Stimulated activated CD8-positive, alpha-beta memory T cell treated with anti-CD3 and anti-CD28 coated beads, Interleukin-12 subunit alpha, Interleukin-12 subunit beta, amount 100 ng/mL, for 1 hour (primary cell): Measurements from ENCODE around the gene DOK5.
A peak's percentile ranks its signal among the peaks of the same experiment; 100 is the strongest.

Experiments used
- DNase-seq: peaks from one replicate; pipeline ENCODE4 v3.0.0-alpha.2; 2020; ENCODE audit warnings: low read depth

Gene DOK5

DNA sequence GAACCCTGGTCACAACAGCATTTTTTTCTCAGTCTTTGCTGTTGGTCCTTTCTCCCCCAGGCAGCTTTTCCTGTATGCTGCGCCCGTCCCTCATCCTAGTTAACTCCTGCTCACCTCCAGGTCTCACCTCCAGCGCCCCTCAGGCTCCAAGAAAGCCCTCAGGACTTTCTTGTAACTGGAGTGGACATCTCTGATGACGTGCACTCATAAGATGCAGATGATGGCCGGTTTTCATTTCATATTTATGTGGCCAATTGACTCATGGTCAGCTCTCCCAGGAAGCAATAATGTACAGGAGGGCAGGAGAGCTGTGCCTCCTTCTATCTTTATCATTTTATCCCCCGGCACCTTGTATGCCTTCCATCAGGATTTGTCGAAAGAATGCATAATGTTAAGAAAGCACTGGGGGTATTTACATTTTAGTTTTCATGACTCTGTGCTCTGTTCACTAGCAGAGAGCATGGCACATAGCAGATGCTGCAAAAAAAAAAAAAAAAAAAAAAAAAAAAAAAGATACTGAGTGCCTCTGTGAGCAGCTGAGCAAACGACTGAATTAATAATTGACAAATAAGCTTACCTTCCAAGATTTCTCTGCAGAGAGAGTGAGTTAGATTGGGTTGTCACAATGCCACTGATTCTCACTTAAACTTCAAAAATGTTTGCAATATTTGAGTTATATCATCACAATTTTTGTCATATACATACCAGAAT is 170.2 kb downstream of the DOK5 start:
- DNase-seq = no peak

DNA sequence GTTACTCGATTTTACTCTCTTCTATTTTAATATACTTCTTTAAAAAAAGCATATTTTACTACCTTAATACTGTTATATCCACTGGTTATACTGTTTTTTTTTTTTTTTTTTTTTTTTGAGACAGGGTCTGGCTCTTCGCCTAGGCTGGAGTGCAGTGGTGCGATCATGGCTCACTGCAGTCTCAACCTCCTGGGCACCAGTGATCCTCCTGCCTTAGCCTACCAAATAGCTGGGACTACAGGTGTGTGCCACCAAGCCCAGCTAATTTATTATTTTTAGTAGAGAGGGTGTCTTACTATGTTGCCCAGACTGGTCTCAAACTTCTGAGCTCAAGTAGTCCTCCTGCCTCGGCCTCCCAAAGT is 170.7 kb downstream of the DOK5 start:
- no peak for DNase-seq

DNA sequence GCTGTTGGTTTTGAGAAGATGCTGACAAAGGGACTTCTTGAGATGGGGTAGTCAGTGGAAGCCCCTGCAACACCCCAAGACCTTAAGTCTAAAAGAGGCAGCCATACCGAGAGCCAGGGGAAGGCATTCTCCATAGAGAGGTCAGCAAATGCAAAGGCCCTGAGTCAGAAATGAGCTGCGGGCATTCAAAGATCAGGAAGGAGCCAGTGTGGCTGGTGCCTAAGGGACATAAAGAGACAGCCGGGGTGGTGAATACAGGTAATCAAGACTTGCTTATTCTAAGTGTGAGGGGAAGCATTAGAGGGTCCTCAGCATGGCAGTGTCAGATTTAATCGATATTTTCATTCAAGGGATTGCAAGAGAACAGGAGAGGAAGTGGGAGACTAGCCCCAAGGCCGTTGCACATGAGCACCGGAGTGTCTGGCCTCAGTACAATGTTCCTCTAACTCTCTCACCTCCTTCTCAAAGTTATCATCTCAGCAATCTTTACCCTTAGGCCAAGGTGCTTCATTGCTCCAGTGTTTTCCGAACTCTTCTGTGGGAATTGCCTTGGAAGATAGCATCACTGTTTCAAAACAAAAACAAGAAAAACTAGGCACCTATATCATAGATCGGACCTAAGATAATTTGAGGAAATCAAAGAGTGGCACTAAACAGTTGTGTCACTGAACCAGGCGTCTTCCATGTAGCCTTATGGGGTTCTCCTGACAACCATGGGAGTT is 173.2 kb downstream of the DOK5 start:
- DNase-seq = no peak

DNA sequence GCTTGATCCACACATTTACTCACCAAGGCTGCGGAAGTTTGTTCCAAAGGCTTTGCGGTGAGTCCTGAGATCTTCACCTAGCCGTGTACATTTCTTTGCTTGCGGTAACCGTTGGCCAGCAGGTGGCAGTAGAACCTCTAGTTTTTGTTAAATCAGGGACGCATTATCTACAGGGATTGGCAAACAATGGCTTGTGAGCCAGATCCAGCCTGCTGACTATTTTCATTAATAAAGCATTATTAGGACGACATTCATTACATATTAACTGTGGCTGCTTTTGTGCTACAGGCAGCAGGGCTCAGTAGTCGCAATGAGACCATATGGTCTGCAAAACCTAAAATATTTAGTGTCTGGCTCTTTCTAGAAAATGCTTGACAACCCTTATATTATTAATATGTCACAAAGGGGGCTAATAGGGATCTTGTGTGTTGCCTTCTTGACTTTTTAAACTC is 174.1 kb downstream of the DOK5 start:
- peak; percentile 40 for DNase-seq

DNA sequence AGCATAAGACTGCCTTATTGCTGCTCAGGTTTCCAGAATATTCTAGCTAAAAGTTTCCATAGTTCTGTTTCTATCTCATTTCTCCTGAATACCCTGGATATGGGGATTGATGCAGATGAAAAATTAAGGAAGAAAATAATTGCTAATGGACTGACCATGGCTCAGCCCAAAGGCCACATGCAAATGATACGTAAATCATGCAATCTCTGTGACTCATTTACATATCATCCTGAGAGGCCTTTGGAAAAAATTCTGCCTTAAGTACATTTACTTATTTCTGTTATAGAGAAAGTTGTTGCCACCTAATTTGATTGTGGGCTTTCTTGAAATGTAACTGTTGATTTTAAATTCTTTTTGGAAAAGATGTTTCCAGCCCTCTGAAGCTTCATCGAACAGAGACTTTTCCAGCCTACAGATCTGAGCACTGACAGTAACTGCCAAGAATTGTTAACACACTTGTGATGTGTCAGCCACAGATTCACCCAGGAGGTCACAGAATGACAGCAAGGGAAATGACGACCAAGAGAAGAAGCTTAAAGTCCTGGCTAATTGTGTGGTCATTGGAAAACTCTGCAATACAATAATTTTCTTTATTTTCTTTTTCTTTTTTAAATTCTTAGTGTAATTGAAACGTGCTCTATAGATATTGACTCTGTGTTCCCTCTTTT is 174.8 kb downstream of the DOK5 start:
- no peak for DNase-seq

DNA sequence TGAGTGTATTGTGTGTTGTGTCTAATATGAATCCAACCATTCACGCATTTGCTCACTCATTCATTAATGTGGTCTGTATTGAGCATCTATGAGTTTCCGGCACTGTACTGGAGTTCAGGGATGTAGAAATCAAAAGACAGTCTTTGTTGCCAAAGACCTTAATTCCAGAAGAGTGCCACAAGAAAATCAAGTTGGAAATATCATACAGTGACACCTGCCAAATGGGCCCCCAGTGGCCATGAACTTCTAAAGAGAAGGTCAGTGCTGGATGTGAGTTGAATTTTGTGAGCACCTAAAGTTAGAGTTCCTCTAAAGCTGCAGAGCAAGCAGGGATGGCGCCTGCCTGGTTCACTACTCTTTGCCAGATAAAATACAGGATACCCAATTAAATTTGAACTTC is 175.9 kb downstream of the DOK5 start:
- DNase-seq = no peak

DNA sequence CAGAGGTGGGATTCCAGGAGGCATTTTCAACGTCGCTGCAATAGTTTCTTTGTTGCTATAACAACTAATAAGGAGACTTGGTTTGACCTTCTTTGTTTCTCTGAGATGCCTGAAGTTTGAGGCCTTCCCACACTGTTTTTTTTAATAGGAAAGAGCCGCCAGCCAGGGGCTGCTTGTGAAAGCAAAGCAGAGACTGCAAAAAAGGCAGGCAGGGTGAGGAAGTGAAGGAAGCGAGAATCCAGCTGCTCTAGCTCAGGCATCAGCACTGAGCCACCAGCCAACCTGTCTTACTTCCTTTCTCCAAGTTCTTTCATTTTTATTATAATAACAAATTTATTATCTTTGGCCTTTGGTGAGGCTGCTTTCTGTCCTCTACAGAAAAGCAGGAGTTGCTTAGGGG is 179.1 kb downstream of the DOK5 start:
- no peak for DNase-seq

DNA sequence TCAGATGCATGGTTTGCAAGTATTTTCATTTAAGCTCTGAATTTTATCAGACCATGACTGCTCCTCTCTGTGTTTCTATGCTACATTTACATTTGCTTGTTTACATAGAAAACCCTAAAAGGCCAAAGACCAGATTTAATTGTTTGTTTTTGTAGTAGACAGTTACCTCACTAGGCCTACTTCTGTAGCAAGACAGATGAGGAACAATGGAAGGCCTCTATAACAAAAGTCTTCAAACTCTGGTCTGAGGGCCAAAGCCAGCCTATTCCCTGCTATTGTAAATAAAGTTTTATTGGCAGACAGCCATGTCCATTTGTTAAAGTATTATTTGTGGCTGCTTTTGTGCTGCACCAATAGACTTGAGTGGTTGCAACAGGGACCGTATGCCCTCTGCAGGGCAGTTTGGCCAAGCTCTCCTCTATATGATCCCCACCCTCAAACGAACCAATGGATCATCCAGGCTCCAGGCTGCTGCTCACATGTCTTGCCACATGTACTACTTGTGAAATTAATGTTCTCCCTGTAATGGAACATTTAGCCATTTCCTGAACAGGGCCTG is 182.0 kb downstream of the DOK5 start:
- DNase-seq = no peak

DNA sequence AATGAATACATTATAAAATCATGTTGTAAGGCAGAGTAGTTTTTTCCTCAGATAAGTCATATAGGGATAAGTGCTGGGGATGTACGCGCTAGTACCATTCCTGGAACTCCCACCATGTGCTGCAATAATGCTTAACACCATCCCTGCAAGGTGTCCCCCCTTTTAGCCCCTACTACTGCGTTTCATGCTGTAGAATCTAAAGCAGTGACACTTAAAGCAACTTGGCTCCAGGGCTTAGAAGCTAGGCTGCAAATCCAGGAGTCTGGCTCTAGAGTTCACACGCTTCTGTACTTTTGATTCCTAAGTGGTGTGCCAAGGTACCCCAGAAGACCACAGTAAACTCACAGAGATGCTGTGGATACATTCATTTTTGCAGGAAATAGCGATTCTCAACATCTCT is 183.1 kb downstream of the DOK5 start:
- DNase-seq = no peak

DNA sequence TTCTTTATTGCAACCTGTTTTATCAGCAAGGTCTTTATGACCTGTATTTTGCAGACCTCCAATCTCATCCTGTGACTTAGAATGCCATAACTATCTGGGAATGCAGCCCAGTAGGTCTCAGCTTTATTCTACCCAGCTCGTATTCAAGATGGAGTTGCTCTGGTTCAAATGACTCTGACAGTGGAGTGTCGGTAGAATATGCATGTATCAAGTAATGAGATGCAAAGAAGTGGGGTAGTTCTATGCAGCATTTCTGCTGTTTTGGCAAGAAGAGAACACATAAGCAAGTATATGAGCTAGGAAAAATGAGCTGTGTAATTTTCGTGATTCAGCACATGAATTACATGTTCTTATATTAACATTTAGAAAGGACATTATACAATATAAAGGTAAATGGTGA is 185.9 kb downstream of the DOK5 start:
- DNase-seq = no peak

DNA sequence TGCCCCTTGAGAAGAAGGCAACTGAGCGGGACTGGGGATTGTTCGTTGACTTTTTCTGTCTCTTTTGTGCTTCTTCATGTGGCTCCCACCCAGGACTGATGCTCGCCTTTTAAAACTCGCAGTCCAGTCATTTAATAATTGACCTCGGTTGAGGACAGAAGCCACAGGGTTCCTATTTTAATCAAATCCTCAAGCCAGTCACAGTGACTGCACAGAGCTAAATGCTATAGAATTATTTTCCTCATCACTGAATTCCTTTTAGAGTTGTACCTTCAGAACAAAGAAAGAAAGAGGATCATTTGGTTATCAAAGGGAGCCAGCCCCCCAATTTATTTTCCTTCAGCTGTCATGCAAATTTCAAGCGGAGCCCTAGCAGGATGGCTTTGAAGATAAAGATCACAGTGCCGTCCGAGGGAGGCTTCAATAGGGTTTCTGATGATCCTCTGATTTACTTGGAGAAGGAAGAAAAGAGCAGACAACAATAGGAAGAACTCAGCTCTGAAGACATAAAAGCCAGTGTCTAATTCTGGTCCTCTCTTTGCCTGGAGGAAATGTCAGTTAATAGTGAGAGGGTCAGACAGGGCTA is 186.6 kb downstream of the DOK5 start:
- no peak for DNase-seq

DNA sequence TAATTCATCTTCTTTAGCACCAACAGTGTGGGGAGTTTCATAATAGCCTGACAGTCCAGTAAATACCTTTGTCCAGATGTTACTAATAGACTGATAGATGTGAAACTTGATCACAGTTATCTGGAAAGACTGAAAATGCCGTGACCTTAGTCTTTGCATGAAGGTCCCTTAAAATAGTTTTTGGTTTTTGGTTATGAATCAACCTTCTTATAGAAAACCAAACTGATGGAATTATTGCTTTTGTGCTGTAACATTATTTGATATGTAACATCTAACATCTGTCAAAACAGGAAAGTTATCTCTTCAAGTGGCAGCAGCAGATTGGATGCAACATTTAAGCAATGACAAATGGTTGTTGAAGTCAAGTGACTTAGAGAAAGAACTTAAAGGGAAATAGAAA is 190.4 kb downstream of the DOK5 start:
- no peak for DNase-seq

DNA sequence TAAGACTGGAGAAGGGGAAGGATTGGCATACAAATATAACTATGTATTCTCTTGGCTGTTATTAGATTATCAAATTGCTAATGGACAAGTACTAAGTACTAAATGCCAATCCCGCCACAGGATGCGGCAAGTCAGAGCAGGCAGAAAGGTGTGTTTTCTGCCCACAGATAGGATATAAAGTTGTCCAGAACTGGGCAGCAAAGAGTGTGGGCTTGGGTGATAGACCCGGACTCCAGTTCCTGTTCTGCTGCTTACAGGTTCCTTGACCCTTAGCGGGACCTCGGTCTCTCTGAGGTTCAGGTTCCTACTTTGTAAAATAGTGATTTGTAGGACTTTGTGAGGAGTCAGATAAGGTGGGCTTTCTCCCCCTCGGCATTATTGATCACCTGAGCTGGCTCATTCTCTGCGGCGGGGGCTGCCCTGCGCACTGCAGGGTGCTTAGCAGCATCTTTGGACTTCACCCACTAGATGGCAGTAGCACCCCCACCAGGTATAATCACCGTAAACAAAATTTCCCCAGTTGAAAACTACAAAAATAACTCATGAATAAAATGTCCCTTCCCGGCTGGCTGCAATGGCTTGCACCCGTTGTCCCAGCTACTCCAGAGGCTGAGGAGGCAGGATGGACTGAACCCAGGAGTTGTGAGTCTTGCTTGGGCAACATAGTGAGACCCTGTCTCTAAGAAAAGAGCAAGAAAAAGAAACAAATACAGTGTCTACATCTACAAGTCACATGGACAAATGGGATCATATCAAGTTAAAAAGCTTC is 193.1 kb downstream of the DOK5 start:
- DNase-seq = no peak

DNA sequence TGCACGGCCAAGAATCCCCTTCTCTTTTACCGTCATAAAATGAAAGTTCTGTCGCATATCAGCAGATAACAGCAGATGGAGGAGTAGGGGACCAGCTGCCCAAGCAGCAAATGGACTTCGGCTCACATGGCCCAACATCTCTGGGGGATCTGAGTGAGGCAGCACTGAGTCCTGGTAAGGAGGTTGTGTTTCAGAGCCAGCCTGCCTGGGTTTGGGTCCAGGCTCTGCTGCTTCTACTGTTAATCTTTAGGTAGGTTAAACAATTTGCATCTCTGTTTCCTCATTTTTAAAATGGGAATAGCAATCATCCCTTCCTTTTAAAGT is 193.6 kb downstream of the DOK5 start:
- DNase-seq = no peak

DNA sequence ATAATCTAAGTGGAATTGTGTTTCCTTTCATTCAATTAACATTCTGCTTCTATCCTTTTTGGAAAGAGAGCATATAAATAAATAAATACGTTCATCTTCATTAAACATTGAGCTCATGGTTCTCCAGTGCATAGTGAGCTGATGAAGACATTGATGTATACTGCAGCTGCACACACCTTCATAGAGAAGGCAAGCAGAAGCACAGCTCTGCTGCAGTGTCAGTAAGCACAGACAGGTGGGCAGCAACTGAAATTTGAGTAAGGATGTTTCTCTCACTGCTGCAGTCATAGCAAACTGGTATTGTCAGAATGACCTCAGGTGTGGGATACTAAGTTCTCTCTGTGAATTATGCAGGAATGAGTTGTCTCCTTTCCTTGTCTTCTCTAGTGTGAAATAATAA is 202.9 kb downstream of the DOK5 start:
- DNase-seq = no peak

DNA sequence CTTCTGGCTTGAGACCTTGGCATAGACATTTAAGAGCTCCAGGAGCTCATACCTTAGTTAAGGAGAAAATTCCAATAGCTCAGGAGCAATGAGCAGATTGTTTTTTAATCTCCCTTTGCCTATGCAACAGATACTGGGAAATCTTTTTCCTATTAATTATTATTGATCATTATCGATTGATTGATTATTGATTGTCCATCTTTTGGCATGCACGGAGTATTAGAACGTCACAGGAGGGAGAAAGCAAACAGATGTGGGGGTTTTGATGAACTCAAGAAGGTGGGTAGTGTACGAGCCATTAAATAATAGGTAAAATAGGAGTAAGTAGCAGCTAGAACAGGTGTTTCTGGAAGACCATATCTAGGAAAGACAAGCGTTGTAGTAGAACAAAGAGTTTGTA is 205.0 kb downstream of the DOK5 start:
- no peak for DNase-seq

DNA sequence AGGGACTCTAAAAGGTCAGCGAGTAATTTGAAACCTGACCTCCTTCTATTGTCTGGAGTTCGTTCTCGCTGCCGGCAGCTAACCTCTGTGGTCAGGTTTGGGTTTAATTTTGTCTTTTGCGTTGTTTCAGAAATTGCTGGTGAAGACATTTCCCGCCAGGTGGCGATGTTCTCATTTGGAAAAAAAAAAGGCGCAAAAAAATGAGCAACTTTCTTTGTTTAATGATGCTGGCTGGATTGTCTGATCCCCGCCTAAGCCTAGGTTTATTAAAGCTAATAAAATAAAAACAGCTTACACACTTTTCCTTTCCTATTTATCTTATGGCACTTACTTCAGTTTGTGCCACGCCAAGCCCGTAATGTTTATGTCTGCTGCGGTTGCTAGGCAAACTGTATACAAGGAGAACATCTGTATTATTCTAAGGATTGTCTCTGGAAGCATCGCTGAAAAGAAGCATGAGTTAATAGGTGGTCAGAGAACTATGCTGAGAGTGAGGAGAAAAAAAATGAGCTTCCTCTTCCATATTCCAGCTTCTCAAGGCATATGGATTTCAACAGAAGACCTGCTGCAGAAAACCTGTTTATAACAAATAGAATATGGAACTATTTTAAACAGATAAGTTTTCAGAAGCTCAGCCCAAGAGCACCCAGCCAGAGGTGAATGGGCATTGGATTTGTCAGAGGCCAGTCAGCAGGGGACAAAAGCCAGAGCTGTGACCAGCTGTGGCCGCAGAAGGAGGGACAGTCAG is 205.7 kb downstream of the DOK5 start:
- no peak for DNase-seq

DNA sequence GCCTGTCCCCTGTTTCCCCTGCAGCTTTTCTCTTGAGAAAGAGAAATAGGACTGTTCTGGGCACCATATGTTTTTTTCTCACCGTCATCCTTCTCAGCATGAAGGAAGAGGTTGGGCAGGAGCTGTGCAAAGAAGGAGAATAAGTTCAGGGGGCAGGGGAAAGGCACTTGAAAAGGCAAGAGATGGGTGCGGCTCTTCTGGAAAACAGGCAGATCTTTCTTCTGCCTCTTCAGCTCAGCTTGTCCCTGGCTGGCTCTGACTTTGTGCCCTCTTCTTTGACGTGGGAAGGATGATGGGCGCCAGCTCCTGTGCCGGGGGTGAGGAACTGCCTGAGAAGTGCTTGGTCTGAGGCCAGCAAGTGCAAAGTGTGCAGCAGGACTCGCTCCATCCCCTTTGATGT is 206.5 kb downstream of the DOK5 start:
- DNase-seq = no peak

DNA sequence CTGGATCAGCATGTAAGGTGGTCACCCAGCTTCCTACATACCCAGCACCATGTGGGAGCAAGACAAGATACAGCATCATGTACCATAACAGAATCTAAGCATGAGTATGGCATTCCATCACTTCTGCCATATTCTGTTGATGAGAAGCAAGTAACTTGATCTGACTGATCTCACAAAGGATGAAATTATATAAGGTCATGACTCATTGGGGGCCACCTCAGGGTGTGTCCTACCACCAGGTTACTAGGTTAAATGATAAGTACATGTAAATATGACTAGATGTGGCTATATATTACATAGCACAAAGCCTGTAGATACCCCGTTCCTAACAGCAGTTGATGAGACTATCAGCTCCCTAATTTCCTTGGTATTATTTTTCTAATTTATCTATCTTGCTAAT is 213.1 kb downstream of the DOK5 start:
- no peak for DNase-seq

DNA sequence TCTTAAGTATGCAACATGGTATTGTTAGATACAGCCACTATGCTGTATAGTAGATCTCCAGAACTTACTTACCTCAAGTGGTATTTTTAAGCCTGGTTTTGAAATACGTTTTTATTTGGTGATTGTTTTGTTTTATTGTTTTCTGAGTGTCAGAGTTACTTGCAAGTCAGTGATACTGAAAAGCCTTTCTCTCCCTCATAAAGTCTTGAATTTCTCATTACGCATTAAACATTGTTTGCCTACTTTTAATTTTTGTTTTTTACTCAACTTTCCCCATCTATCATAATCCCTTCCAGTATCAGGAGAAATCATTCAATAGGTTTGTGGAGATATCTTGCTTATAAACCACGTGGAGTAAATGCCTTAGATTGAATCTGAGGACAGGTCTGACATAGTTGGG is 214.9 kb downstream of the DOK5 start:
- DNase-seq = no peak

DNA sequence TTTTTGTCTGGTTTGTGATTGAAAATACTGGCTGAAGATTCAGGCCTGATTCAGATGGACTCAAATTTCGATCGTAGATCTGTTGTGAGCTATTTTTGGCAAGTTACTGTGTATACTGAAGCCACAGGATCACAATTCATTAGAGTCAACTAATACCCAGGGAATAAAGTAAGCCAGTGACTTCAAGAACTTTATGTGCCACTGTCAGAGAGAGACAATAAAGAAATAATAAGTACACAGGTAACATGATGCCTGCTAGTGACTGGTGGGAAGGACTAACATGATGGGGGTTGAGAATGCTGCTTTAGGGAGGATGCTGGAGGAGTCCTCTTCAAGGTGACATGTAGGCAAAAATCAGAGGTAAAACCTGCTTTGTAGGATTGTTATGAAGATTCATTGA is 215.9 kb downstream of the DOK5 start:
- no peak for DNase-seq
